Osteocyte (in vitro differentiated cells): ENCODE measurements around the gene OR10T2. TPM values are rescaled to one million over a fixed set of nuclear protein-coding genes. Genes with fewer than 3 reads are reported as not detected.
"Not testable (repeated sequence)": the region's sequence is repeated elsewhere in the genome, so short reads cannot be mapped to it uniquely, and the experiment has no call there.

ENCODE experiments used
- DNase-seq: peaks from one replicate; pipeline ENCODE4 v3.0.0; 2021; ENCODE audit warnings: mixed read lengths; ENCODE audit not compliant: unreplicated experiment; ENCODE audit errors: extremely low spot score
- H3K27ac Mint-ChIP-seq: one replicate; pipeline ENCODE4 v1.8.0; 2021; ENCODE audit warnings: mild to moderate bottlenecking, mixed read lengths; ENCODE audit not compliant: unreplicated experiment
- H3K27me3 Mint-ChIP-seq: one replicate; pipeline ENCODE4 v1.8.0; 2021; ENCODE audit warnings: mixed read lengths; ENCODE audit not compliant: unreplicated experiment
- H3K36me3 Mint-ChIP-seq: one replicate; pipeline ENCODE4 v1.8.0; 2021; ENCODE audit warnings: mixed read lengths; ENCODE audit not compliant: unreplicated experiment
- H3K4me1 Mint-ChIP-seq: one replicate; pipeline ENCODE4 v1.8.0; 2021; ENCODE audit warnings: mixed read lengths; ENCODE audit not compliant: unreplicated experiment
- H3K4me3 Mint-ChIP-seq: one replicate; pipeline ENCODE4 v1.8.0; 2021; ENCODE audit warnings: mild to moderate bottlenecking, moderate library complexity, mixed read lengths; ENCODE audit not compliant: unreplicated experiment
- H3K9me3 Mint-ChIP-seq: one replicate; pipeline ENCODE4 v1.8.0; 2021; ENCODE audit warnings: mixed read lengths; ENCODE audit not compliant: unreplicated experiment
- total RNA-seq: library from RNA; stranded (reverse); gene quantifications from 2 replicates; pipeline ENCODE4 v1.2.1, GENCODE V29; 2021
- TF ChIP-seq, protein P1 (sequence below): fragments of 200-600 bp; sonication (generic); IDR thresholded peaks from 2 replicates; pipeline ENCODE4 v1.5.0; 2021; ENCODE audit warnings: antibody characterized with exemption, mild to moderate bottlenecking, moderate library complexity

The OR10T2 gene
- total RNA-seq, 1 donor from 2014 or later, result not detected

DNA sequence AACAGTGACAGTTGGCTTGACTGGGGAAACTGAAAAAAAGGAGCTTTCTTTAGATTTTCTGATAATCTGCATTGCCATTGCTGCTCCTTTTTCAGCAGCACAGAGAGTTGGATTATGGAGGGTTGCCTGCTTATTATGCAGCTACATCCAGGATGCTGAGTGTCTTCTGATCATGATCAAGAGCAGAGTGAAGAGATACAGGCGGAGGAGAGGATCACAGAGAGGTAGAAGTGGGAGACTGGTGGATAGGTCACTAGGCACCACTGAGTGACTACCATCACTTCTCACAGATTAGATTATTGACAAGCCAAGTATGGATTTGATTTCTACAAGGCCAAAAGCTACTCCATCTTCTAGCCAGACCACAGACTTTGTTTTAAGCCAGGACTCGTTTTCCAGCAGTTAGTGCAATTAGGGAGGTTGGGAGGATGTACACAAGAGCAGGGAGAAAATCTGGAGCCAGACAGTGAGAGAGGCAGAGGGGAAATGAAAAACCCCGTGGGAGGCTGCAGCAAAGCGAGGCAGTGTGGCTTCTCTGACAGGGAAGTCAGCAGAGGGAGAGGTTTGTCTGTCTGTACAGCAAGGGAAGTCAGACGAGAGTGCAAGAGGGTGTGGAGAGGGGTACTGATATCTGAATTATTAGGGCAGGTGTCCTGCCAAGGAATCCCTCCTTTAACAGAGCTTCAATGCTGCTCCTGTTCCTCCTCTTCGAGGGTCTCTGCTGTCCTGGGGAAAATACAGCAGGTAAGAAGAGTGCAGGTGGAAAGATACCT is 45.8 kb downstream of the OR10T2 start, which contains the start of gene CD1E:
TSS of gene CD1E (plus strand) at position 592 of the 773 bp plus-strand sequence. CDS start at position 687, 95 bp downstream.
- no peak for DNase-seq
- no peak within 1 kb of the TSS for H3K4me3 Mint-ChIP-seq
- H3K27me3 Mint-ChIP-seq, result no peaks in the 10 kb centered on the region

DNA sequence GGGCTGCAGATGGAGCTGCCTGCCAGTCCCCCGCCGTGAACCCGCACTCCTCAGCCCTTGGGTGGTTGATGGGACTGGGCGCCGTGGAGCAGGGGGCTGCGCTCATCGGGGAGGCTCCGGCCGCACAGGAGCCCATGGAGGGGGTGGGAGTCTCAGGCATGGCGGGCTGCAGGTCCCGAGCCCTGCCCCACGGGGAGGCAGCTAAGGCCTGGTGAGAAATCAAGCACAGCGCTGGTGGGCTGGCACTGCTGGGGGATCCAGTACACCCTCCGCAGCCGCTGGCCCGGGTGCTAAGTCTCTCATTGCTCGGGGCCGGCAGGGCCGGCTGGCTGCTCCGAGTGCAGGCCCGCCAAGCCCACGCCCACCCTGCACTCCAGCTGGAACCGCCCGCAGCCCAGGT is 50.3 kb downstream of the OR10T2 start:
- H3K9me3 Mint-ChIP-seq, H3K27me3 Mint-ChIP-seq: not testable (repeated sequence)

More for the DNA sequence above, 45.8 kb downstream of the OR10T2 start, which contains the start of gene CD1E:
- no peaks in the 10 kb centered on the region for H3K4me1 Mint-ChIP-seq
- no peaks in the 10 kb centered on the region for H3K36me3 Mint-ChIP-seq
- H3K27ac Mint-ChIP-seq, result no peak within 1 kb of the TSS
- TF ChIP-seq, protein P1, sequence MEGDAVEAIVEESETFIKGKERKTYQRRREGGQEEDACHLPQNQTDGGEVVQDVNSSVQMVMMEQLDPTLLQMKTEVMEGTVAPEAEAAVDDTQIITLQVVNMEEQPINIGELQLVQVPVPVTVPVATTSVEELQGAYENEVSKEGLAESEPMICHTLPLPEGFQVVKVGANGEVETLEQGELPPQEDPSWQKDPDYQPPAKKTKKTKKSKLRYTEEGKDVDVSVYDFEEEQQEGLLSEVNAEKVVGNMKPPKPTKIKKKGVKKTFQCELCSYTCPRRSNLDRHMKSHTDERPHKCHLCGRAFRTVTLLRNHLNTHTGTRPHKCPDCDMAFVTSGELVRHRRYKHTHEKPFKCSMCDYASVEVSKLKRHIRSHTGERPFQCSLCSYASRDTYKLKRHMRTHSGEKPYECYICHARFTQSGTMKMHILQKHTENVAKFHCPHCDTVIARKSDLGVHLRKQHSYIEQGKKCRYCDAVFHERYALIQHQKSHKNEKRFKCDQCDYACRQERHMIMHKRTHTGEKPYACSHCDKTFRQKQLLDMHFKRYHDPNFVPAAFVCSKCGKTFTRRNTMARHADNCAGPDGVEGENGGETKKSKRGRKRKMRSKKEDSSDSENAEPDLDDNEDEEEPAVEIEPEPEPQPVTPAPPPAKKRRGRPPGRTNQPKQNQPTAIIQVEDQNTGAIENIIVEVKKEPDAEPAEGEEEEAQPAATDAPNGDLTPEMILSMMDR, result no peak
- no peaks in the 10 kb centered on the region for H3K9me3 Mint-ChIP-seq

More for the DNA sequence above, 50.3 kb downstream of the OR10T2 start:
- H3K36me3 Mint-ChIP-seq, H3K4me3 Mint-ChIP-seq, H3K4me1 Mint-ChIP-seq, DNase-seq, H3K27ac Mint-ChIP-seq: not testable (repeated sequence)

Other genes starting within 250 kb of the OR10T2 start
- not detected in 2 replicates for gene CD1D, start 218.6 kb downstream of the OR10T2 start, total RNA-seq
- gene CD1A, start 145.0 kb downstream of the OR10T2 start, total RNA-seq, result not detected in 2 replicates
- not detected in 2 replicates for gene CD1C, start 109.5 kb downstream of the OR10T2 start, total RNA-seq
- gene CD1B, start 67.9 kb downstream of the OR10T2 start, total RNA-seq, result not detected in 2 replicates
- not detected in 2 replicates for gene CD1E, start 45.6 kb downstream of the OR10T2 start, total RNA-seq
- not detected in 2 replicates for gene OR10K2, start 26.8 kb upstream of the OR10T2 start, total RNA-seq
- gene OR10K1, start 62.4 kb upstream of the OR10T2 start, total RNA-seq, result not detected in 2 replicates
- not detected in 2 replicates for gene OR10R2, start 72.8 kb upstream of the OR10T2 start, total RNA-seq
- not detected in 2 replicates for gene OR6Y1, start 154.9 kb upstream of the OR10T2 start, total RNA-seq
- not detected in 2 replicates for gene OR6P1, start 171.1 kb upstream of the OR10T2 start, total RNA-seq
- gene OR10X1, start 180.4 kb upstream of the OR10T2 start, total RNA-seq, result not detected in 2 replicates
- gene OR10Z1, start 205.8 kb upstream of the OR10T2 start, total RNA-seq, result not detected in 2 replicates